IMR-90 (cell line): ENCODE measurements around the gene CPEB3. TPM values are rescaled to one million over a fixed set of nuclear protein-coding genes. Genes with fewer than 3 reads are reported as not detected.

Experiments
- ATAC-seq: fragments of 200-7000 bp; cut with Tn5 transposase; 2 replicates; pipeline ENCODE4 v1.9.1; 2020; ENCODE audit warnings: low read depth, mild to moderate bottlenecking, moderate library complexity
- BruUV-seq: library from RNA; stranded (reverse); fragments of 400-500 nt; replicated peaks from 2 replicates; lab custom pipeline; 2021; lab: Mats Ljungman, UMichigan
- CTCF ChIA-PET: fragments of 300-600 bp; formaldehyde crosslinking; extraction: SDS; loops from one replicate; lab custom pipeline; 2021; ENCODE audit warnings: antibody characterized with exemption; lab: Yijun Ruan, JAX
- POLR2A ChIA-PET: fragments of 300-600 bp; sonication (Branson Sonifier 250); formaldehyde crosslinking; loops from one replicate; lab custom pipeline; 2022; ENCODE audit warnings: antibody characterized with exemption; ENCODE audit not compliant: unreplicated experiment; lab: Charles Lee
- DNase-seq: peaks from one replicate; pipeline ENCODE4 v3.0.0; 2013
- H2AFZ ChIP-seq: replicated peaks from 2 replicates; pipeline ENCODE3; 2013; ENCODE audit warnings: low read length, mild to moderate bottlenecking; ENCODE audit not compliant: poor library complexity
- H2AK5ac ChIP-seq: 2 replicates; pipeline ENCODE4 v1.6.1; 2013; ENCODE audit warnings: low read depth, low read length, inconsistent platforms
- H2AK9ac ChIP-seq: replicated peaks from 2 replicates; pipeline ENCODE3; 2013; ENCODE audit warnings: mild to moderate bottlenecking, low read depth, low read length, moderate library complexity; ENCODE audit not compliant: poor library complexity
- H2BK120ac ChIP-seq: 2 replicates; pipeline ENCODE4 v1.6.1; 2013; ENCODE audit warnings: low read depth, low read length, inconsistent platforms
- H2BK15ac ChIP-seq: 3 replicates; pipeline ENCODE4 v1.6.1; 2013; ENCODE audit warnings: low read depth, low read length, inconsistent platforms
- H2BK20ac ChIP-seq: 2 replicates; pipeline ENCODE4 v1.6.1; 2013; ENCODE audit warnings: low read depth, mild to moderate bottlenecking, inconsistent platforms, low read length, moderate library complexity
- H2BK5ac ChIP-seq: 2 replicates; pipeline ENCODE4 v1.6.1; 2013; ENCODE audit warnings: mild to moderate bottlenecking, low read depth, low read length, inconsistent platforms; ENCODE audit not compliant: poor library complexity, severe bottlenecking
- H3K14ac ChIP-seq: replicated peaks from 2 replicates; pipeline ENCODE4 v1.6.1; 2013; ENCODE audit warnings: low read depth, low read length, inconsistent platforms
- H3K18ac ChIP-seq: 2 replicates; pipeline ENCODE4 v1.6.1; 2013; ENCODE audit warnings: low read depth, low read length, control low read depth
- H3K23ac ChIP-seq: 2 replicates; pipeline ENCODE4 v1.6.1; 2013; ENCODE audit warnings: low read depth, low read length, inconsistent platforms
- H3K27ac ChIP-seq: 2 replicates; pipeline ENCODE4 v1.5.1; 2013; ENCODE audit warnings: mild to moderate bottlenecking, control low read depth, low read length; ENCODE audit not compliant: insufficient read depth
- H3K27me3 ChIP-seq: 2 replicates; pipeline ENCODE4 v1.6.1; 2013; ENCODE audit warnings: low read length; ENCODE audit not compliant: control insufficient read depth, insufficient read depth
- H3K36me3 ChIP-seq: 2 replicates; pipeline ENCODE4 v1.6.1; 2013; ENCODE audit warnings: low read length, mixed read lengths; ENCODE audit not compliant: control insufficient read depth, insufficient read depth
- H3K4ac ChIP-seq: 2 replicates; pipeline ENCODE4 v1.6.1; 2013; ENCODE audit warnings: low read depth, low read length, inconsistent platforms
- H3K4me1 ChIP-seq: 2 replicates; pipeline ENCODE4 v1.6.1; 2013; ENCODE audit warnings: low read length, mixed read lengths; ENCODE audit not compliant: control insufficient read depth, insufficient read depth
- H3K4me2 ChIP-seq: 2 replicates; pipeline ENCODE4 v1.6.1; 2013; ENCODE audit warnings: low read depth, mild to moderate bottlenecking, control low read depth, low read length, moderate library complexity
- H3K4me3 ChIP-seq: 2 replicates; pipeline ENCODE4 v1.5.1; 2013; ENCODE audit warnings: low read depth, mild to moderate bottlenecking, control low read depth, low read length, moderate library complexity; ENCODE audit not compliant: insufficient read depth
- H3K56ac ChIP-seq: 2 replicates; pipeline ENCODE4 v1.6.1; 2013; ENCODE audit warnings: low read length, inconsistent platforms; ENCODE audit not compliant: insufficient read depth; ENCODE audit errors: extremely low read depth
- H3K79me1 ChIP-seq, 2 experiments: 2 replicates each; pipeline ENCODE4 v1.6.1; 2013; ENCODE audit warnings: low read length in 2 of 2, inconsistent platforms in 1 of 2, low read depth in 1 of 2
- H3K9ac ChIP-seq: 2 replicates; pipeline ENCODE4 v1.6.1; 2013; ENCODE audit warnings: low read depth, low read length, control low read depth
- H3K9me1 ChIP-seq: 2 replicates; pipeline ENCODE4 v1.6.1; 2013; ENCODE audit warnings: low read length, inconsistent platforms; ENCODE audit not compliant: insufficient read depth
- H3K9me3 ChIP-seq: 2 replicates; pipeline ENCODE4 v1.6.1; 2013; ENCODE audit warnings: low read length; ENCODE audit not compliant: control insufficient read depth, insufficient read depth
- H4K20me1 ChIP-seq: 2 replicates; pipeline ENCODE4 v1.6.1; 2013; ENCODE audit warnings: low read length, inconsistent platforms; ENCODE audit not compliant: insufficient read depth
- H4K5ac ChIP-seq: 2 replicates; pipeline ENCODE4 v1.6.1; 2013; ENCODE audit warnings: mild to moderate bottlenecking, low read depth, low read length, control low read depth
- H4K8ac ChIP-seq, 2 experiments: 2 replicates each; pipeline ENCODE4 v1.6.1; 2013; ENCODE audit warnings: low read depth in 2 of 2, low read length in 2 of 2, control low read depth in 1 of 2, inconsistent platforms in 1 of 2
- H4K91ac ChIP-seq: 2 replicates; pipeline ENCODE4 v1.6.1; 2013; ENCODE audit warnings: low read depth, low read length, inconsistent platforms; ENCODE audit not compliant: insufficient read depth
- BHLHE40 ChIP-seq: fragments of 150-350 bp; IDR thresholded peaks from 2 replicates; pipeline ENCODE4 v1.6.1; 2016; ENCODE audit warnings: mild to moderate bottlenecking, low read depth, low read length
- CHD1 ChIP-seq: IDR thresholded peaks from 2 replicates; pipeline ENCODE4 v1.6.1; 2012; ENCODE audit warnings: low read depth, low read length, improper control_type of control experiment
- FOS ChIP-seq: fragments of 150-350 bp; IDR thresholded peaks from 2 replicates; pipeline ENCODE4 v1.6.1; 2016; ENCODE audit warnings: low read depth, low read length
- POLR2A ChIP-seq: IDR thresholded peaks from 2 replicates; pipeline ENCODE4 v1.6.1; 2012; ENCODE audit warnings: mild to moderate bottlenecking, low read depth, low read length
- SMC3 ChIP-seq: fragments of 150-350 bp; IDR thresholded peaks from 2 replicates; pipeline ENCODE4 v1.6.1; 2016; ENCODE audit warnings: low read depth, mild to moderate bottlenecking, antibody characterized with exemption, low read length, moderate library complexity
- WGBS, 2 experiments: methylation state at CpG; one replicate each; pipeline versions ENCODE4 v1.1.5 to v1.1.7; 2013; ENCODE audit warnings: missing lambda C conversion rate in 2 of 2; ENCODE audit not compliant: insufficient read length in 1 of 2; ENCODE audit errors: extremely low coverage in 2 of 2; 5-methylcytosine and 5-hydroxymethylcytosine counted together
- dilution Hi-C: fragments of 300-500 bp; cut with HindIII; formaldehyde crosslinking; loops from one replicate; pipeline ENCODE4 v1.14.3; 2018; ENCODE audit warnings: low sequenced_read_pairs; ENCODE audit not compliant: unreplicated experiment
- in situ Hi-C: fragments of 300-500 bp; cut with MboI; formaldehyde crosslinking; loops from 3 replicates; pipeline ENCODE4 v1.14.3; 2019; ENCODE audit warnings: low sequenced_read_pairs, inconsistent platforms, mixed read lengths
- intact Hi-C: fragments of 100-400 bp; cut with micrococcal nuclease; formaldehyde crosslinking; loops from 2 replicates; pipeline ENCODE4 v1.10.0; 2022
- polyA plus RNA-seq, 3 experiments: library from polyadenylated mRNA; depleted of rRNA; stranded (reverse); fragments of >200 nt; gene quantifications; 2 replicates each; pipeline ENCODE4 v1.2.3, GENCODE V29; 2012; ENCODE audit warnings: low replicate concordance in 1 of 3
- total RNA-seq: library from RNA; depleted of rRNA; stranded (reverse); fragments of >200 nt; gene quantifications from 2 replicates; pipeline ENCODE4 v1.2.3, GENCODE V29; 2012
- TF ChIP-seq, protein P1 (sequence below): fragments of 150-350 bp; IDR thresholded peaks from 2 replicates; pipeline ENCODE4 v1.6.1; 2016; ENCODE audit warnings: low read depth, mild to moderate bottlenecking, low read length, moderate library complexity, borderline replicate concordance
- TF ChIP-seq, protein P2 (sequence below): fragments of 150-350 bp; IDR thresholded peaks from 2 replicates; pipeline ENCODE4 v1.6.1; 2017; ENCODE audit warnings: mild to moderate bottlenecking, antibody characterized with exemption, low read length, low read depth
- TF ChIP-seq, protein P3 (sequence below): conservative IDR thresholded peaks from 2 replicates; pipeline ENCODE4 v1.5.1; 2012; ENCODE audit warnings: mild to moderate bottlenecking, low read depth, low read length, improper control_type of control experiment

CPEB3 gene
- total and polyA plus RNA-seq, 2 of the 4 experiments (the other 2 are of a cell fraction), result 0.18 to 0.36 TPM

DNA sequence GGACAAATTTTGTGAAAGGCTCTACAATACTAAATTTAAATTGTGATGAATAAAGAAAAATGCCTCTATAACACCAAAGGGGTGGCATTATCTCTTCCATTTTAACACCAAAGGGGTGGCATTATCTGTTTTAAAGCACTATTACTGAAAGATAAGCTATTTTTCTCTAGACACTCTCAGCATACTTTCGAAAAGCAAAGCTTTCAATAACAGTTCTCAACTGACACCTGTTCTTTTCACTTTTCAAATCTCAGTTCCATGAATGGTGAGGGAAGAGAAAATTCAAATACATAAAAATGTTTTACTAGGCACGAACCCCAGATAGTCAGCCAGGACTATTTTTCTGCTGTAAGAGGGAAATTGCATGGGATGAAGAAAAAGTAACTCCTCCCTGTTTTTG is 103.8 kb downstream of the CPEB3 start:
- H2BK5ac ChIP-seq, result no peak overlapping the region
- TF ChIP-seq POLR2A (no peak), CHD1 (no peak), BHLHE40 (no peak), SMC3 (no peak), FOS (no peak)
- TF ChIP-seq, protein P1, sequence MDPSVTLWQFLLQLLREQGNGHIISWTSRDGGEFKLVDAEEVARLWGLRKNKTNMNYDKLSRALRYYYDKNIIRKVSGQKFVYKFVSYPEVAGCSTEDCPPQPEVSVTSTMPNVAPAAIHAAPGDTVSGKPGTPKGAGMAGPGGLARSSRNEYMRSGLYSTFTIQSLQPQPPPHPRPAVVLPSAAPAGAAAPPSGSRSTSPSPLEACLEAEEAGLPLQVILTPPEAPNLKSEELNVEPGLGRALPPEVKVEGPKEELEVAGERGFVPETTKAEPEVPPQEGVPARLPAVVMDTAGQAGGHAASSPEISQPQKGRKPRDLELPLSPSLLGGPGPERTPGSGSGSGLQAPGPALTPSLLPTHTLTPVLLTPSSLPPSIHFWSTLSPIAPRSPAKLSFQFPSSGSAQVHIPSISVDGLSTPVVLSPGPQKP, result no peak
- TF ChIP-seq, protein P2, sequence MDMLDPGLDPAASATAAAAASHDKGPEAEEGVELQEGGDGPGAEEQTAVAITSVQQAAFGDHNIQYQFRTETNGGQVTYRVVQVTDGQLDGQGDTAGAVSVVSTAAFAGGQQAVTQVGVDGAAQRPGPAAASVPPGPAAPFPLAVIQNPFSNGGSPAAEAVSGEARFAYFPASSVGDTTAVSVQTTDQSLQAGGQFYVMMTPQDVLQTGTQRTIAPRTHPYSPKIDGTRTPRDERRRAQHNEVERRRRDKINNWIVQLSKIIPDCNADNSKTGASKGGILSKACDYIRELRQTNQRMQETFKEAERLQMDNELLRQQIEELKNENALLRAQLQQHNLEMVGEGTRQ, result no peak
- TF ChIP-seq, protein P3, sequence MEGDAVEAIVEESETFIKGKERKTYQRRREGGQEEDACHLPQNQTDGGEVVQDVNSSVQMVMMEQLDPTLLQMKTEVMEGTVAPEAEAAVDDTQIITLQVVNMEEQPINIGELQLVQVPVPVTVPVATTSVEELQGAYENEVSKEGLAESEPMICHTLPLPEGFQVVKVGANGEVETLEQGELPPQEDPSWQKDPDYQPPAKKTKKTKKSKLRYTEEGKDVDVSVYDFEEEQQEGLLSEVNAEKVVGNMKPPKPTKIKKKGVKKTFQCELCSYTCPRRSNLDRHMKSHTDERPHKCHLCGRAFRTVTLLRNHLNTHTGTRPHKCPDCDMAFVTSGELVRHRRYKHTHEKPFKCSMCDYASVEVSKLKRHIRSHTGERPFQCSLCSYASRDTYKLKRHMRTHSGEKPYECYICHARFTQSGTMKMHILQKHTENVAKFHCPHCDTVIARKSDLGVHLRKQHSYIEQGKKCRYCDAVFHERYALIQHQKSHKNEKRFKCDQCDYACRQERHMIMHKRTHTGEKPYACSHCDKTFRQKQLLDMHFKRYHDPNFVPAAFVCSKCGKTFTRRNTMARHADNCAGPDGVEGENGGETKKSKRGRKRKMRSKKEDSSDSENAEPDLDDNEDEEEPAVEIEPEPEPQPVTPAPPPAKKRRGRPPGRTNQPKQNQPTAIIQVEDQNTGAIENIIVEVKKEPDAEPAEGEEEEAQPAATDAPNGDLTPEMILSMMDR, result no peak
- CTCF ChIA-PET, result no interaction called here

More for the DNA sequence above, 103.8 kb downstream of the CPEB3 start:
- no peak overlapping the region for H3K4ac ChIP-seq
- no peak overlapping the region for H4K91ac ChIP-seq
- H2BK15ac ChIP-seq, result no peak overlapping the region
- H3K79me1 ChIP-seq, result no peaks in the 10 kb centered on the region
- H3K9me1 ChIP-seq, result no peaks in the 10 kb centered on the region
- H3K9ac ChIP-seq, result no peak overlapping the region
- dilution Hi-C loops (no loop called here), intact Hi-C loops (no loop called here), in situ Hi-C loops (no loop called here)
- H4K5ac ChIP-seq, result no peak overlapping the region
- DNase-seq (no peak), ATAC-seq (no peak)
- no peak overlapping the region for H3K27ac ChIP-seq
- POLR2A ChIA-PET, result no interaction called here
- no peak overlapping the region for H2BK120ac ChIP-seq
- H3K27me3 ChIP-seq, result no peaks in the 10 kb centered on the region
- no peak overlapping the region for H3K4me3 ChIP-seq
- no peak overlapping the region for H3K18ac ChIP-seq
- no peaks in the 10 kb centered on the region for H3K4me1 ChIP-seq
- no peak overlapping the region for H2AK5ac ChIP-seq
- H2AFZ ChIP-seq, result no peak overlapping the region
- H3K36me3 ChIP-seq, result no peaks in the 10 kb centered on the region
- no peak overlapping the region for H2AK9ac ChIP-seq
- no TSS peak for BruUV-seq
- H2BK20ac ChIP-seq, result no peak overlapping the region
- no peak overlapping the region for H3K23ac ChIP-seq
- WGBS, 2 experiments, result no CpG with 5 or more reads among the region's 2 CpGs
- H3K4me2 ChIP-seq, result no peak overlapping the region
- no peaks in the 10 kb centered on the region for H4K20me1 ChIP-seq
- no peak overlapping the region for H4K8ac ChIP-seq
- no peak overlapping the region for H3K56ac ChIP-seq
- H3K14ac ChIP-seq, result no peak overlapping the region
- H3K9me3 ChIP-seq, result no peaks in the 10 kb centered on the region
